ENCODE data around the gene KRTAP12-3. TPM values are rescaled to one million over a fixed set of nuclear protein-coding genes. Genes with fewer than 3 reads are reported as not detected.
A peak's percentile ranks its signal among the peaks of the same experiment; 100 is the strongest.

The KRTAP12-3 gene
- total and polyA plus RNA-seq, 10 of the 15 experiments (the other 5 are each of a cell fraction or from before 2014, with no cell fraction given), result not detected

DNA sequence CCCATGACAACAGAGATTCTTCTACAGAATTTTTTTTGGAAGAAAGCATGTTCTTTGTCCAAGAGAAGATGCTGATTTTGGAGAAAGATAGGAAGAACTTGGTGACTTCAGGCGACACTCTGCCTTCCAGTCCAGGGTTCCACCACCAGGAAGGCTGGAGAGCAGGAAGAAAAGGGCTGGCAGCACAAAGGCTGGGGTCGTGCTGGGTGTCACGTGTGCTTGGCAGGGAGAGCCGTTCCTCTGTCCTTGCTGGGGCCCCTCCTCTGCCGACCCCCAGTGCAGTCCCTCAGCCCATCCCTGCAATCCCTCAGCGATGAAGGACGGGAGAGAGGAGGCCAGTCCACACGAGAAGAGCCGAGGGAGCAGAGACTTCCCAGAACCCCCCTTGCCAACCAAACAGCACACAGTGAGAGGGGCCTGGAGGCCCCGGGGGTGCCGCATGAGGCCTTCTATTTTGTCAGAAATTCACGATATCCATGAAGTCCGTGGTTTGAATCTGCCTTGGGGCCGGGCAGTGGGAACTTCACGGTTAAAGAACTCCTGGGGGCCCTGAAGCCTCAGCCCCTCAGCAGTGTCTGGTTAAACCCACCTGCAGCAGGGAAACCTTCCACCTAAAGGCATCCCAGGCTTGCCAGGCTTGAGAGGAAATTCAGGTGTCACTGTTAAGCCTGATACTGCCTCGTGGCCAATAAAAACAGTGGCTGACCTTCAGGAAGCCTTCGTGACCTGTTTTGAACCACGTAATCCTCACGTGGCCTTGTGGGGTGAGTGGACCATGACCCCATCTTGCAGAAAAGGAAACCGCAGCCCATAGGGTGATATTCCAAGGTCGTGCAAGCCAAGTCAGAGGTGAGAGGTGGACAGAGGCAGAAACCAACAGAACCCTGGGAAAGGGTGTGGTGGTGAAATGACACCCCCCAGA lies 42.6 kb downstream of the KRTAP12-3 start:
- FAIRE-seq, result no peak
- Histone ChIP-seq H3K27ac (ENCODE audit: control insufficient read depth, insufficient read depth) (no peak overlapping the region), H4K20me1 (ENCODE audit: control insufficient read depth, insufficient read depth) (no peaks in the 10 kb centered on the region), H3K9ac (ENCODE audit: control insufficient read depth, insufficient read depth, low read length) (no peak overlapping the region), H3K36me3 (ENCODE audit: control insufficient read depth in 2 of 2, insufficient read depth in 2 of 2, low read length in 1 of 2) (no peaks in the 10 kb centered on the region), H3K4me2 (ENCODE audit: control insufficient read depth, insufficient read depth) (no peak overlapping the region), H3K27me3 (replicated peaks in 1 of 2; ENCODE audit: control insufficient read depth in 2 of 2, insufficient read depth in 2 of 2, low read length in 1 of 2) (peaks cover 2 to 5% of the 10 kb centered on the region in 2 experiments; a peak in 3 of 4 replicates), H3K4me3 (no peak overlapping the region), H3K79me2 (ENCODE audit: control insufficient read depth, insufficient read depth, low read length) (no peaks in the 10 kb centered on the region), H3K4me1 (ENCODE audit: control insufficient read depth, insufficient read depth, low read length) (no peaks in the 10 kb centered on the region), H2AFZ (ENCODE audit: control insufficient read depth, low read depth, low read length) (no peak overlapping the region), H3K9me3 (replicated peaks; ENCODE audit: control insufficient read depth, insufficient read depth, low read length) (no peaks in the 10 kb centered on the region)
- no peak for DNase-seq (ENCODE audit: low read depth, low spot score)
- BruUV-seq (replicated peaks), result no TSS peak
- intact Hi-C loops (cut with micrococcal nuclease; ENCODE audit: unreplicated experiment) (no loop called here), in situ Hi-C loops (cut with MboI) (no loop called here)
- ChIA-PET POLR2A (no interaction called here), RAD21 (ENCODE audit: unreplicated experiment) (no interaction called here), CTCF (no interaction called here), SMC1A (ENCODE audit: uncharacterized antibody, unreplicated experiment) (interaction anchor here (0.6 kb wide), 1 partner anchor 1206 kb away, joined by 3 read pairs; no protein-coding TSS in a partner anchor)
- TF ChIP-seq BHLHE40 (IDR thresholded peaks at IDR 0.05; ENCODE audit: borderline replicate concordance in 1 of 2, low read depth in 2 of 2, low read length in 1 of 2), result 0 out of 4 replicates have a peak, but pooled peaks of 1 of the 2 experiments have one; percentile 9
- TF ChIP-seq NR2F1 (conservative IDR thresholded peaks at IDR 0.05), result 0 out of 2 replicates have a peak, but pooled peaks have one; percentile 16
- TF ChIP-seq BMI1 (IDR thresholded peaks at IDR 0.05; ENCODE audit: borderline replicate concordance), result no peak
- 13% methylated on average over 21 of the region's 21 CpGs for WGBS (ENCODE audit: insufficient coverage, insufficient replicate concordance, low lambda C conversion rate, missing lambda C conversion rate)
- no peak for ATAC-seq

DNA sequence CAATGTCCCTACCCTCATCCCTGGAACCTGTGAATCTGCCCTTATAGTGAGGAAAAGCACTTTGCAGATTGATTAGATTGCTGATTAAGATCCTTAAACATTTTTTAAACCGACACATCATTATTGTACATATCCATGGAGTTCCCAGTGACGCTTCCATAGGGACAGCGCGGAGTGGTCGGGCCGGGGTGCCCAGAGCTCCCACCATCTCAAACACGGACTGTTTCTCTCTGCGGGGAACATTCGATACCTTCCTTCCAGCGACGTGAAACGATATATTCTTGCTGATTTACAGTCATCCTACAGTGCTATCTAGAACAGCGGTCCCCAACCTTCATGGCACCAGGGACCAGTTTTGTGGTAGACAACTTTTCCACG lies 43.3 kb downstream of the KRTAP12-3 start:
- 38% methylated on average over 14 of the region's 14 CpGs for WGBS (ENCODE audit: insufficient coverage, insufficient replicate concordance, low lambda C conversion rate, missing lambda C conversion rate)
- ATAC-seq (no peak), DNase-seq (ENCODE audit: low read depth, low spot score) (no peak), FAIRE-seq (no peak)
- no peak overlapping the region for H3K4me2 ChIP-seq (ENCODE audit: control insufficient read depth, insufficient read depth)
- SMC1A ChIA-PET (ENCODE audit: uncharacterized antibody, unreplicated experiment), result interaction anchor here (0.6 kb wide), 1 partner anchor 1205 kb away, joined by 3 read pairs; no protein-coding TSS in a partner anchor
- POLR2A ChIA-PET, result no interaction called here
- no peaks in the 10 kb centered on the region for H3K36me3 ChIP-seq (ENCODE audit: control insufficient read depth in 2 of 2, insufficient read depth in 2 of 2, low read length in 1 of 2)
- in situ Hi-C loops (cut with MboI), result no loop called here
- H3K9ac ChIP-seq (ENCODE audit: control insufficient read depth, insufficient read depth, low read length), result no peak overlapping the region
- RAD21 ChIA-PET (ENCODE audit: unreplicated experiment), result no interaction called here
- H3K27ac ChIP-seq (ENCODE audit: control insufficient read depth, insufficient read depth), result no peak overlapping the region
- H4K20me1 ChIP-seq (ENCODE audit: control insufficient read depth, insufficient read depth), result no peaks in the 10 kb centered on the region
- H3K4me3 ChIP-seq, result no peak overlapping the region
- no TSS peak for BruUV-seq (replicated peaks)
- H3K4me1 ChIP-seq (ENCODE audit: control insufficient read depth, insufficient read depth, low read length), result no peaks in the 10 kb centered on the region
- intact Hi-C loops (cut with micrococcal nuclease; ENCODE audit: unreplicated experiment), result no loop called here
- no peaks in the 10 kb centered on the region for H3K79me2 ChIP-seq (ENCODE audit: control insufficient read depth, insufficient read depth, low read length)
- H3K27me3 ChIP-seq (replicated peaks in 1 of 2; ENCODE audit: control insufficient read depth in 2 of 2, insufficient read depth in 2 of 2, low read length in 1 of 2), result peaks cover 2 to 5% of the 10 kb centered on the region in 2 experiments; a peak in 3 of 4 replicates
- peaks cover 1% of the 10 kb centered on the region; the same call in 1 of the 3 replicates for H3K9me3 ChIP-seq (replicated peaks; ENCODE audit: control insufficient read depth, insufficient read depth, low read length)
- H2AFZ ChIP-seq (ENCODE audit: control insufficient read depth, low read depth, low read length), result no peak overlapping the region
- TF ChIP-seq ZSCAN29 (IDR thresholded peaks at IDR 0.05) (no peak), RBBP5 (conservative IDR thresholded peaks at IDR 0.05) (no peak), SIX5 (IDR thresholded peaks at IDR 0.05; ENCODE audit: low read depth, low read length, severe bottlenecking) (no peak), RUNX3 (IDR thresholded peaks at IDR 0.05; ENCODE audit: low read length) (no peak)
- TF ChIP-seq, protein P1, sequence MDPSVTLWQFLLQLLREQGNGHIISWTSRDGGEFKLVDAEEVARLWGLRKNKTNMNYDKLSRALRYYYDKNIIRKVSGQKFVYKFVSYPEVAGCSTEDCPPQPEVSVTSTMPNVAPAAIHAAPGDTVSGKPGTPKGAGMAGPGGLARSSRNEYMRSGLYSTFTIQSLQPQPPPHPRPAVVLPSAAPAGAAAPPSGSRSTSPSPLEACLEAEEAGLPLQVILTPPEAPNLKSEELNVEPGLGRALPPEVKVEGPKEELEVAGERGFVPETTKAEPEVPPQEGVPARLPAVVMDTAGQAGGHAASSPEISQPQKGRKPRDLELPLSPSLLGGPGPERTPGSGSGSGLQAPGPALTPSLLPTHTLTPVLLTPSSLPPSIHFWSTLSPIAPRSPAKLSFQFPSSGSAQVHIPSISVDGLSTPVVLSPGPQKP (IDR thresholded peaks at IDR 0.05; ENCODE audit: low read depth, low read length), result no peak
- CTCF ChIA-PET, result no interaction called here
